Lung (tissue), 12 donors: ENCODE measurements around the gene MYLK. TPM values are rescaled to one million over a fixed set of nuclear protein-coding genes. Genes with fewer than 3 reads are reported as not detected.
A peak's percentile ranks its signal among the peaks of the same experiment; 100 is the strongest.
"Not testable (repeated sequence)": the region's sequence is repeated elsewhere in the genome, so short reads cannot be mapped to it uniquely, and the experiment has no call there.

Experiments
- ATAC-seq: fragments of 200-7000 bp; cut with Tn5 transposase; one replicate; pipeline ENCODE4 v1.9.1; 2020; ENCODE audit warnings: moderate number of reproducible peaks; ENCODE audit not compliant: insufficient read depth, low FRiP score
- DNase-seq, 3 donors: peaks; one replicate each; pipeline ENCODE4 v3.0.0-alpha.2; 2013 to 2017
- H3K27ac ChIP-seq, 2 donors: one replicate each; pipeline ENCODE4 v1.5.1; 2013; ENCODE audit warnings: mild to moderate bottlenecking in 2 of 2, moderate library complexity in 2 of 2, control low read depth in 1 of 2, inconsistent platforms in 1 of 2, low read depth in 1 of 2, low read length in 1 of 2
- H3K27me3 ChIP-seq, 3 donors: one replicate each; pipeline ENCODE4 v1.5.1; 2013; ENCODE audit warnings: low read length in 2 of 3; ENCODE audit not compliant: control insufficient read depth in 3 of 3, insufficient read depth in 3 of 3
- H3K36me3 ChIP-seq, 4 donors: one replicate each; pipeline ENCODE4 v1.5.1; 2013; ENCODE audit warnings: low read length in 4 of 4, mild to moderate bottlenecking in 1 of 4, moderate library complexity in 1 of 4; ENCODE audit not compliant: control insufficient read depth in 4 of 4, insufficient read depth in 4 of 4
- H3K4me1 ChIP-seq, 5 donors: one replicate each; pipeline ENCODE4 v1.5.1; 2013; ENCODE audit warnings: low read length in 5 of 5, mild to moderate bottlenecking in 2 of 5, moderate library complexity in 1 of 5; ENCODE audit not compliant: control insufficient read depth in 5 of 5, insufficient read depth in 5 of 5
- H3K4me3 ChIP-seq: one replicate; pipeline ENCODE4 v1.5.1; 2013; ENCODE audit warnings: mild to moderate bottlenecking, control low read depth, moderate library complexity
- H3K9ac ChIP-seq, 2 donors: one replicate each; pipeline ENCODE4 v1.5.1; 2013; ENCODE audit warnings: low read length in 2 of 2, control low read depth in 1 of 2; ENCODE audit not compliant: insufficient read depth in 1 of 2
- H3K9me3 ChIP-seq, 4 donors: one replicate each; pipeline ENCODE4 v1.5.1; 2013; ENCODE audit warnings: low read length in 3 of 4, mild to moderate bottlenecking in 1 of 4, moderate library complexity in 1 of 4; ENCODE audit not compliant: control insufficient read depth in 4 of 4, insufficient read depth in 3 of 4
- WGBS, 2 donors: extraction: QIAGEN DNeasy Blood & Tissue Kit; methylation state at CpG; one replicate each; pipeline ENCODE4 v1.1.7; 2013; 5-methylcytosine and 5-hydroxymethylcytosine counted together
- polyA plus RNA-seq, 2 donors: library from polyadenylated mRNA; stranded (reverse); fragments of 200-250 nt; gene quantifications; one replicate each; pipeline ENCODE4 v1.2.1, GENCODE V29; 2013
- total RNA-seq, 2 donors: library from RNA; depleted of rRNA in 1 of 2; stranded (reverse); fragments of >200 nt in 1 of 2; gene quantifications; one replicate each; pipeline ENCODE4 v1.2.1, GENCODE V29; 2014 to 2021
- TF ChIP-seq, protein P1 (sequence below): IDR thresholded peaks from 2 replicates; pipeline ENCODE4 v1.5.1; 2012; ENCODE audit warnings: mild to moderate bottlenecking; ENCODE audit errors: control extremely low read depth, extremely low read depth
- donor health status: control.
- donor health status: control.
- donor health status: Bipolar disorder and iron deficiency.
- donor health status: healthy.
- donor health status: DM: yes; HTN: yes; CAD: no.

MYLK gene
- total and polyA plus RNA-seq, 4 donors = 23.3 to 324 (median 112) TPM

DNA sequence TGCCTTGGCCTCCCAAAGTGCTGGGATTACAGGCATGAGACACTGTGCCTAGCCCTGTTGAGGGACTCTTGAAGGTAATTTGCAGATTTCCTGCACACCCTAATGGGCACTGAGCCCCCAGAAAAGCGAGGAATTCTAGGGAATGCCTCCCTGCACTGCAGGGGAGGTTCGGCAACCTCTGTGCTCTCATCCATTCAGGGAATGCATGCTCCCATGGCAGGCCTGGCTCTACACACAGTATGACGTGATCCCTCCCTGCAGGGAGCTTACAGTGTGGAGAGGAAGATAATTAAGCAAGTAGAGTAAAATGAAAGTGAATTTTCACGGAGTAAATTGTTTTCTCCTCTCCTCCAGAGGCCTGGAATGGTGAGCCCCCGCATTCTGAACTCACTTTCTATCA lies 166.0 kb downstream of the MYLK start:
- Histone ChIP-seq H3K27me3 (no peaks in the 10 kb centered on the region), H3K36me3 (peaks cover 0 to 25% (median 10%) of the 10 kb centered on the region in 4 donors), H3K9me3 (no peaks in the 10 kb centered on the region), H3K9ac (no peak overlapping the region), H3K4me3 (no peak overlapping the region), H3K27ac (peak overlapping the region in 1 of 2 donors; percentile 21), H3K4me1 (peaks cover 0 to 55% (median 24%) of the 10 kb centered on the region in 5 donors)
- no peak for ATAC-seq
- 79 to 90% methylated on average over 5 of the region's 5 CpGs for WGBS, 2 donors
- no peak for DNase-seq
- TF ChIP-seq, protein P1, sequence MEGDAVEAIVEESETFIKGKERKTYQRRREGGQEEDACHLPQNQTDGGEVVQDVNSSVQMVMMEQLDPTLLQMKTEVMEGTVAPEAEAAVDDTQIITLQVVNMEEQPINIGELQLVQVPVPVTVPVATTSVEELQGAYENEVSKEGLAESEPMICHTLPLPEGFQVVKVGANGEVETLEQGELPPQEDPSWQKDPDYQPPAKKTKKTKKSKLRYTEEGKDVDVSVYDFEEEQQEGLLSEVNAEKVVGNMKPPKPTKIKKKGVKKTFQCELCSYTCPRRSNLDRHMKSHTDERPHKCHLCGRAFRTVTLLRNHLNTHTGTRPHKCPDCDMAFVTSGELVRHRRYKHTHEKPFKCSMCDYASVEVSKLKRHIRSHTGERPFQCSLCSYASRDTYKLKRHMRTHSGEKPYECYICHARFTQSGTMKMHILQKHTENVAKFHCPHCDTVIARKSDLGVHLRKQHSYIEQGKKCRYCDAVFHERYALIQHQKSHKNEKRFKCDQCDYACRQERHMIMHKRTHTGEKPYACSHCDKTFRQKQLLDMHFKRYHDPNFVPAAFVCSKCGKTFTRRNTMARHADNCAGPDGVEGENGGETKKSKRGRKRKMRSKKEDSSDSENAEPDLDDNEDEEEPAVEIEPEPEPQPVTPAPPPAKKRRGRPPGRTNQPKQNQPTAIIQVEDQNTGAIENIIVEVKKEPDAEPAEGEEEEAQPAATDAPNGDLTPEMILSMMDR = no peak

- not testable (repeated sequence) for ATAC-seq, DNase-seq, H3K9ac ChIP-seq, H3K4me3 ChIP-seq, H3K27ac ChIP-seq, H3K9me3 ChIP-seq, H3K27me3 ChIP-seq
- H3K4me1 ChIP-seq = peaks cover 0 to 51% (median 24%) of the 10 kb centered on the region in 5 donors
- WGBS, 2 donors = 62 to 75% methylated on average over 2 of the region's 2 CpGs
- H3K36me3 ChIP-seq = peaks cover 0 to 26% (median 11%) of the 10 kb centered on the region in 4 donors
Measured at GRCh38 chr3:123717451-123717850, 166.7 kb downstream of the MYLK start.

DNA sequence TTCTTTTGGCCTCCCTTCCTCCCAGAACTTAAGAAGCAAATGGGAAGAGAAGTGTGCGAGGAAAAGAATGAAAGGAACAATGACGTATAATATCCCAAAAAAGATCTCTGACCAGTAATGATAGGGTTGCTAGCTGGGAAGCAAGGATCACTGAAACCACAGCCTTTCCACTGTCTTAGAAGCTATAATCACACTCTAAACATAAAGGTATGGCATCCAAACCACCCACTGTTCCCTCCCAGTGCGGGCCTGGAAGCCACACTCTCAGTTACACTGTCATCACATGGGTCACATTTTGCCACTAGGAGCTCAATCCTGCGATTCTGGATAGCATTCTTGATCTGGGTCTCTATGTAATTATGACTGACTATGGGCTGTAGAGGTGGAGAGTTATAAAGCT lies 167.7 kb downstream of the MYLK start:
- WGBS, 2 donors = 89 to 92% methylated on average over 4 of the region's 4 CpGs
- no peak overlapping the region for H3K27ac ChIP-seq
- no peak for ATAC-seq

GRCh38 chr3:123713211-123713610 lies 170.9 kb downstream of the MYLK start:
- no peaks in the 10 kb centered on the region for H3K9me3 ChIP-seq
- WGBS, 2 donors = 83 to 87% methylated on average over 8 of the region's 8 CpGs
- H3K4me1 ChIP-seq = peaks cover 0 to 20% (median 4%) of the 10 kb centered on the region in 5 donors
- H3K27me3 ChIP-seq = no peaks in the 10 kb centered on the region
- ATAC-seq (no peak), DNase-seq (no peak)
- no peak overlapping the region for H3K27ac ChIP-seq
- H3K4me3 ChIP-seq = no peak overlapping the region
- TF ChIP-seq, protein P1 = no peak
- H3K9ac ChIP-seq = no peak overlapping the region
- peaks cover 0 to 36% (median 17%) of the 10 kb centered on the region in 4 donors for H3K36me3 ChIP-seq

More for the DNA sequence above, 167.7 kb downstream of the MYLK start:
- Histone ChIP-seq H3K36me3 (peaks cover 0 to 23% (median 11%) of the 10 kb centered on the region in 4 donors), H3K4me1 (peaks cover 0 to 50% (median 19%) of the 10 kb centered on the region in 5 donors), H3K9me3 (no peaks in the 10 kb centered on the region), H3K9ac (no peak overlapping the region), H3K27me3 (no peaks in the 10 kb centered on the region), H3K4me3 (no peak overlapping the region)
- no peak for DNase-seq
- TF ChIP-seq, protein P1 = no peak
